Skeletal muscle cell (primary cell): ENCODE data around the gene TSPAN9.

ENCODE experiments used
- DNase-seq: peaks from one replicate; pipeline ENCODE4 v3.0.0-alpha.2; 2010; ENCODE audit warnings: low read depth
- H3K4me3 ChIP-seq: 2 replicates; pipeline ENCODE4 v1.5.1; 2011; ENCODE audit warnings: low read depth, mild to moderate bottlenecking, control low read depth, low read length, moderate library complexity

Gene TSPAN9

DNA sequence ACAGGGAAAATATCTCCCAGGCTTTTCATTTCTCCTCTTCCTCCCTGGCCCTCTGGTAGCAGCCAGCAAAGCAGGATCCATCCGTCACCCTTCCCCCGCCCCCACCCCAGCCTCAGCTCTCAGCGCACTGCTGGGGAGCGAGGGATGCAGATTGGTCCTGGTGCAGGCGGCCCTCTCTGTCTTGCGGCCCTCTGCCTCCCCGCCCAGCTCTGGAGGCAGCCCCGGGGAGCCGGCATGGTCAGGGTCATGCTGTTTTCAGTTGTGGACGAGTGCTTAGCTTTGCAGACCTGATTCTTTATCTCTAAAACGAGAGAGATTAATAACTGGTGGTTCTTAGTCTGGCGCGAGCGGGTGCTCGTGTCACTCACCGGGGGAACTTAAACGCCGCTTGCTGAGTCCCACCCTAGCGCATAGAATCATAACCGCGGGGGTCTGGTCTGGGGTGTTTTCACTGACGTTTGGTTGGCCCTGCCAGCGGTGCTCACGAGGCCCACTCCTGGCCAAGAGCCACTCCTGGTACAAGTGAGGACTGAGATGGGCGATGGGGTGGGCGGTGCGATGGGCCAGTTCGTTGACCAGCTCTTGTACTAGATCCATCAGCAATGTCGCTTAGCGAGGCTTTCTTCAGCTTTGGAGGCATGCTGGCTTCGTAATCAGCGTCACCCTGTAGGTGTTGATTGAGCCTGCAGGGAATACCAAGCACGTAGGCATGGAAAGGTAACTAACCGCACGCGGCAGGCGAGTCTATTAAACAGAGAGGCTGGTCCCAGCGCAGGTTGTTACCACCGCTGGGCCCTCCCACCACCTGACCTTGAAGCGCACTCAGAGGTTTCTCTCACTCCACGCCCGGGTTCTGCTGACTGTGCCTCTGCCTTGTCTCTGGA lies 95.2 kb downstream of the TSPAN9 start:
- DNase-seq = no peak

DNA sequence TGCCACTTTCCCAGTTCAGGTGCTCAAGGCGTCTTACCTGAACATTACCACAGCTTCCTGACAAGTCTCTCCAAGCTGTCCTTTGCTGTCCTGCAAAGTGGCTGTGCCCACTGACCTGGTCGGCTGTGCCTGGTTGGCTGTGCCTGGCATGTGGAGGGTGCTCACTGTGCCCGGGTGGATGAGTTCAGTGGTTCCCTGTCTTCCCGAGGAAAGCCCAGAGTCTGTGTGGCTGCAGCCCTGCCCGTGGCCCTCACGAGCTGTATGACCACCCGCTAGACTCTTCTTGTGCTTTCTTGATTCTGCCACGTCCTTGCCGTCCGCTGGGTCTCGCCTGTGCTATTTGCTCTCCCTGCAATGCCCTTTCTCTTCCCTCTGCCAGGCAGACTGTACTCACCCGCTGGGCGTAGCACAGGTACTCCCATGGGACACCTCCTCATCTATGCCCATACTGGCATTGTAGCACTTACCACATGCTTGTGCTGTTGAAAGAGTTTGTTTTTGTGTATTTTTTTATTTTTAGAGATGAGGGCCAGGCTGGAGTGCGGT lies 95.9 kb downstream of the TSPAN9 start:
- no peak overlapping the region for H3K4me3 ChIP-seq
- DNase-seq = no peak

More for the DNA sequence above, 95.2 kb downstream of the TSPAN9 start:
- no peak overlapping the region for H3K4me3 ChIP-seq

DNA sequence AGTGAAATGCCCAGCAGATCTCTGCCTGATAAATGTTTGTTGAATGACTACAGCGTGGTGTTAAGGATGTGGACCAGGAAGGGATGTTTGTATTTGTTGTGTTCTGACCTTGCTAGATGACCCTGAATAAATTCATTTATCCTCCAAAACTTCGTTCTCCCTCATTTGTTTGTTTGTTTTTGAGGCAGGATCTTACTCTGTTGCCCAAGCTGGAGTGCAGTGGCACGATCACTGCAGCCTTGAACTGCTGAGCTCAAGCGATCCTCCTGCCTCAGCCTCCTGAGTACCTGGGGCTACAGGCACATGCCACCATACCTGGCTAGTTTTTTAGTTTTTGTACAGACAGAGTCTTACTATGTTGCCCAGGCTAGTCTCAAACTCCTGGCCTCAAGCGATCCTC lies 96.7 kb downstream of the TSPAN9 start:
- no peak overlapping the region for H3K4me3 ChIP-seq
- no peak for DNase-seq

DNA sequence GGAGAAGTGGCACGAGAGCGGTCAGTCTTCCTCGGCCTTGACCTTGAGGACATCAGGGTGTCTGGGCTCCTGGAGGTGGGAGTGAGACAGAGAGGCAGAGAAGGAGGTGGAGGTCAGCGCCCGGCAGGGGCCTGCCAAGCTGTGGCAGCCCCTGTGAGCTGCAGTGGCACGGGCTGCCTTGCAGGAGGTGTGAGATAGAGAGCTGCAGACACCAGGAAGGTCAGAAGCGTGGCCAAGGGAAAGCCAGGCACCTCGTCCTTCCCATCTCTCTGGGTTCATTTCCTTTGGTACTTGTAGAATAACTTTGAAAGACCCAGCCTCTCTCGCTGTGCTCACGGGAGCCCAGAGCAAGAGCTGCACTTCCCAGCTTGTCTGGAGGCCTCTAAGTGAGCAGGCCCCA lies 98.1 kb downstream of the TSPAN9 start:
- no peak for DNase-seq
- no peak overlapping the region for H3K4me3 ChIP-seq

DNA sequence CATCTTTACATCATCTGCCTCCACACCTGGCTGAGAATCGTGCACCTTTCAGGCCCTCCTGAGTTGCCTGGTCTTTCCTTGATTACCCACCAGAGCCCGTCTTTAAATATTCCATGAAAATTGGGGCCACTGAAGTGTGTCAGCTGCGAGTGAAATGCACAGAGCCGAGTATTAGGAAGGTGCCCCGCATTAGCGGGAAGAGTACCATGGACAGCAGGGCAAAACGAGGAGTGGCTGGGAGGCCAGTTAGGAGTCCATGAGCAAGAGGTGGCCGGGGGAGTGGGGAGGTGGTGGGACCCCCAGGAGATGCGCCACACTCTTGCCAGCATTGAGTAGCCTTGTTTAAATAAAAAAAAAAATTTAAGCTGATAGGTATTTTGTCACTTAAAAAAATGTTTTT lies 99.6 kb downstream of the TSPAN9 start:
- H3K4me3 ChIP-seq = no peak overlapping the region
- no peak for DNase-seq

DNA sequence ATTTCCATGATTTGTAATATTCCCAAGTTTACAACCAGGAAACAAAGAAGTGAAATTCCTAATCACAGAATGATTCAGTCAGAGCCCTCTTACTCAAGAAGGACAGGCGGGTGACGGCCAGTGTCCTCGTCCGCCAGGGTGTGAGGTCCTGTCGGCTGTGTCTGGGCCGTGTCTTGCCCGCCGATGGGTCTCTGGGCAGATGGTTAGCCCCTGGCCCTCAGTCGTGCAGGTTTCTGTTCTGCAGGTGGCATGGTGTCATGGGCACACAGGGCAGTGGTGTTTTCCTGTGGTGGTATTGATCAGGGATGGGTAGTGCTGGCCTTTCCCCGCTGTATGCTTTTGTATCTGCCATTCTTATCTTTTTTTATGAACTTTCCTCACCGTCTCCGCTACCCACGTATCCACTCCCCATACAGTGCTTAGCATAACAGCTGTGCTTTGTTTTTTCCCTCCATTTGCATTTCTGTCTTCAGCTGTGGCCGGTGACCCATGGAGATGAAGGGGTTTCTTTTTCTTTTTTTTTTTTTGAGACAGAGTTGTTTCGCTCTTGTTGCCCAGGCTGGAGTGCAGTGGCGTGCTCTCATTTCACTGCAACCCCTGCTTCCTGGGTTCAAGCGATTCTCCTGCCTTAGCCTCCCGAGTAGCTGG lies 100.7 kb downstream of the TSPAN9 start:
- no peak overlapping the region for H3K4me3 ChIP-seq
- no peak for DNase-seq

DNA sequence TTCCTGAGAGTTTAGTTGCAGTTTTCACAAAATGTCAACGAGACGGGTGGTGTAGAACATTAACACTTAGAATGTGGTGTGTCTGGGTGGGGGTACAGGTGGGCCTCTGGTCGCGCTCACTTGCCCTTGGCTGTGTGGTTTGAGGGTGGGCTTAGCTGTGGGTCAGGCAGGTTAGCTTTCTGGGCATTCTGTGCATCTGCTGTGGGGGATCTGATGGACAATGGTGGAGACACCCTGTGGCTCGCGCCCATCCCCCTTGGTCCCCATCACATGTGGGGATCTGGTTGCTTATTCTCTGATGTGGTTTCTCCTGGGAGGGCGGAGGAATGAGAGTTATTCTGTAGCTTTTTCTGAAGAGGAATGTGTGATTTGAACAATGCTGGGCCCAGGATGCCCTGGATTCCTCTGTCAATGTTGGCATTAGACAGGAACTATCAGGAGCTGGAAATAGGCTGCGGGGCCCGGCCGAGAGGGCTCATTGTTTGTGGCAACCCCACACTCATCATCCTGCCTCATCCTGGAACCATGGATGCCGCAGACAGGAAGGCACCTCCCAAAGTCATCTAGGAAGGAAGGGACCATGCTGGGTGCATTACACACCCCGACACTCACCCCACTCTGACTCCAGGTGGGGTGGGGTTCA lies 101.6 kb downstream of the TSPAN9 start:
- H3K4me3 ChIP-seq = no peak overlapping the region
- no peak for DNase-seq

DNA sequence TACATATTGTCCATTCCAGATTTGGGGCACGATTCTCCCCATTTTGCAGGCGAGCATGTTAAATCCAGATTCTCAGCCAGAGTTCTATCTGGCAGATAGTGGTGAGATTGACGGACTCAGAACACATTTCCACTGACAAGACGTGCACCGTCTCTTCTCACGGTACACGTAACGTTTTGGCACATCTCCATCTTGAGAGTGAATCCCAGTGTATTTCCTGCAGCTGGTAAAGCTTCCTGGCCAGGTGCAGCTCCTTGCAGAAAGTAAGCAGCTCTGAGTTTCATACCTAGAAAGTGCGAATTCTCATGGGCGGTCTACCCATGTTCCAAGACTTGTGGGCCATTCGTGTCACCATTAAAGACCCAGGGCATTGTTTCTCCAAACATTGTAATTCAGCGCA lies 102.6 kb downstream of the TSPAN9 start:
- no peak overlapping the region for H3K4me3 ChIP-seq
- DNase-seq = no peak

DNA sequence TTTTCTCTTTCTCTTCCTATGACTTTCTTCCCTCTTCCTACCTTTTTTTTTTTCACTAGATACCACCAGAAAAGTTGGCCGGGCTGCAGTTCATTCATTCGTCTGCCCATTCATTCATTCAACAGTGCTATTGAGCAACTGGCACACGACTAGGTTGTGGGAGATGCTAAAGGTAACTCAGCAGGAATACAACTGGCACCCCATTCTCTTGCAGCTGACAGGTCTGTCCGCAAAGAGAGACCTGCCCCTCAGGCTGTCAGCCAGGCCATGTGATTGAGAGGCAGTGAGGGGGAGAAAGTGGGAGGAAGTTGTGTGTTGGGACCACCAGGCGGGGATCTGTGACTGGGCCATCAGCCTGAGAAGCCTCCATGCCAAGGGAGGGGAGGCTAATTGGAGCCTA lies 105.2 kb downstream of the TSPAN9 start:
- no peak overlapping the region for H3K4me3 ChIP-seq
- DNase-seq = no peak

DNA sequence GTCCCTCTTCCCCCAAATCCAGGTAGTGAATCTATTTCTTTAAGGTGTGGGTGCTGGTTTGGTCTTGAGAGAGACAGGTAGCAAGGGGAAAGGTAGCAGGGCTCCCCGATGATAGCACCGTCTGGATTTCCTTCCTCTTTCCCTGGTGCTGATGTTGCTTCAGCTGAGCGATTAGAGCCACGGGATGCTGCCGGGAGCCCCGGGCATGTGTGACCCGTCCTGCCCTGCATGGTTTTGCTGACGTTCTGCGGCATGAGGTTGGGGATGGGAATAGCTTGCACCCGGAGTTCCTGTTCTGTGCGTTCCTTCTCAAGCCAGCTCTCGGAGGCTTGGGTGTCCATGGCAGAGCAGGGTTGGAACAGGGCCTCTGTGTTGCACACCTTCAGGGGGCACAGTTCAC lies 107.3 kb downstream of the TSPAN9 start:
- no peak for DNase-seq
- H3K4me3 ChIP-seq = no peak overlapping the region

DNA sequence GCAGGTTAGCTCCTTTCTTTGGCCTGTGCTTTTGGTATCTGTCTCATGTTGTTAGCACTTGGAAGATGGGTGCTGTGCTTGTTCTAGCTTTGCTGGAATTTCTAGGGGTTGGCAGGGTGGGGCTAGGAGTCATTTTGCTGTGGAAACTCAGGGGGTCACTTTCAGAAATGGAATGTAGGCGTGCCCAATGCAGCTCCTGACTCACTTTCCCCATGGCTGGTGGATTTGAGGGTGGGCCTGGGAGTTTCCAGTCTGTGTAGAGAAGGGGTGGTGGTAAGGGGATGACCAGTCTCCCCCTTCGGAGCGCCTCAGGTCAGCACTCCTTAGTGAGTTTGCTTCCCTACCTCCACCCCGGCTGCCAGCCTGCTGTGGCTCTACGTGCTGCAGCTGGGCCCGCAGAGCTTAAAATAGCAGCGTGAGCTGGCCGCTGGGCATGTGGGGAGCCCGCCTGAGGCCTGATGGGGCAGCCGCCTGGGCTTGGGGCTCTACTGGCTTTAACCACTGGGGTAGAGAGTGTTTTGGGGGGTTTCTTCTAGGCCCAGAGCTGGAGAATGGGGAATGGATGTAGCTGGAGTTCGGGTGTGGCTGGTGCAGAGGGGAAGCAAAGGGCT lies 108.2 kb downstream of the TSPAN9 start:
- no peak overlapping the region for H3K4me3 ChIP-seq
- DNase-seq = no peak

DNA sequence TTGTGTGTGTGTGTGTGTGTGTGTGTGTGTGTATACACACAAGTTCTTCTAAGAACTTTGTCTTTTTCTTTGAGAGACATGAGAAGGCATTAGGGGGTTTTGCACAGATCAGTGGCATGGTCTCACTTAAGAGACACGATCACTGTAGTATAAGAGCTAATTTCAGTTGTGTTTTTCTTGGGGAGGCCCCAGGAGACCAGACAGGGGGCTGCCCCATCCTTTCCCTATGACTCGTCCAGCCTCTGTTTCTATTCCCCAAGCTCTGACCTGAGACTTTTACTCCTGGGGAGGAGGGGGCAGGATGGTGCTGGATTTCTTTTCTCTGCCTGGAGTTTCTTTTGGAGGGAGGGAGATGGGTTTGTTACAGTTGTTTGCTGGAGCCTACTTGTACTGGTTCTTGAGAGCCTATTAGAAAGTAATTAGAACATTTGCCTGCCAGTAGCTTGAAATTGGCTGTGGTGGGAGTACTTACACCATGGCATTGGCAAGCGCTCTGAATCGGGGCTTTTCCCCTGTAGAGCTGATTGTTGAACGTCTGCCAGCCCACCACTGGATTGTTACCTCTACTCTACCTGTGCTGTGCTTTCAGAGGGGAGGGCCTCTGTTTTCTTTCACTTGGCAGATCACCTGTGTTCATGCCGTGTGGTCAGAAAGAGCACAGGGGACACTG lies 109.5 kb downstream of the TSPAN9 start:
- DNase-seq = no peak
- H3K4me3 ChIP-seq = no peak overlapping the region

DNA sequence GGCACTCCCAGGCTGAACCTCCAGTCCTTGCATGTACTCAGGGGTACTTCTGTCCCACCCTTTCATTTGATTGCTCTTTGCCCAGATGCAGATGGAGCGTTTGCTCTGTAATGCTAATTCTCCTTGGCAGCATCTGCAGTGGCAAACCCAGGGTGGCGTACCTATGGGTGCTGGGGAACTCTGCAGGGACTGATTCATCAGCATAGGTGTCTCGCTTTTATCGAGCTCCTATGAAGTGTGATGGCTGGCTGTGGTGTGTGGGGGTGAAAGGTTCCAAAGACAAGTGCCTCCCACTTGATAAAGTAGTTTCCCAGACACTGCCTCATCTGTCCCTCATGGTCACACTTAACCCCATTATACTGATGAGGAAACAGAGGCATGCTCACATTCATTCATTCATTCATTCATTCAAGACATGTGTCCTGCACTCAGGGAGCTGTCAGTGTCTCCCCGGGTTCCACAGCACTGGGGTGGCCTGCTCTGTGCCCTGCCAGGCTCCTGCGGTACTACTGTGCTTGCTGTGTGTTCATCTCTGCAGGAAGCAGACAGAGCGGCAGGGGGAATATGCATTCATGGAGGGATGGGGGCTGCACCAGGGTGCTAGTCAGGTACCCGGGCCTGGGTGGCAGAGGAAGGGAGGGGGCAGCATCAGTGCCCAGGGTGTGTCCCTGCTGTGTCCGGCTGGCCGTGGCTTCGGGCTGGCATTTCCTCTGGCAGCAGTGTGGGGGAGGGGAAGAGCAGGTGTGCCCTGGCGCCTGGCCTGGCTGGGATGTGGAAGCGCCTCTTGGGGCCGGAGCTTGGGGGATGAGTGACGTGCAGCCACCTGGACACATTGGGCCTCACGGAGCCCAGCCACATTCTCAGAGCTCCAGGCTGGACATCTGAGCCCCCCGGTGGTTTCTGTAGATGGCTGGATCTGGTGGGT lies 110.9 kb downstream of the TSPAN9 start:
- H3K4me3 ChIP-seq = no peak overlapping the region
- DNase-seq = no peak

DNA sequence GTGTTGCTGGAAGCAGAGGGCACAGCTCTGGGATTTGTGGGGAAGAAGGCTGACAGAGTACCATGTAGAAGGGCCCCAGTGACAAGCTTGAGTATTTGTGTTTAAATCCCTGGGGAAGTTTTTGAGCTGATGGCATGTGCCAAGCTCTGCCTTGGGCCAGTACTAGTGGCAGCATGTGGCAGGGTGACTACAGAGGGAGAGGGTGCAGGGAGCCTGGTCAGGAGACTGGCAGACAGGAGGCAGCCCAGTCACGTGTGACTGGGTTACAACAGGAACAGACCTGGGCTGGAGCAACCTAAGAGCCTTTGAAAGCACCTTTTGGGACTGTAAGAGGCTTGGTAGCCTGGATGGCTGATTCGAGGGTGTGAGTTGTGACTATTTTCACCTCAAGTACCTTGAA lies 112.1 kb downstream of the TSPAN9 start:
- no peak overlapping the region for H3K4me3 ChIP-seq
- DNase-seq = no peak

DNA sequence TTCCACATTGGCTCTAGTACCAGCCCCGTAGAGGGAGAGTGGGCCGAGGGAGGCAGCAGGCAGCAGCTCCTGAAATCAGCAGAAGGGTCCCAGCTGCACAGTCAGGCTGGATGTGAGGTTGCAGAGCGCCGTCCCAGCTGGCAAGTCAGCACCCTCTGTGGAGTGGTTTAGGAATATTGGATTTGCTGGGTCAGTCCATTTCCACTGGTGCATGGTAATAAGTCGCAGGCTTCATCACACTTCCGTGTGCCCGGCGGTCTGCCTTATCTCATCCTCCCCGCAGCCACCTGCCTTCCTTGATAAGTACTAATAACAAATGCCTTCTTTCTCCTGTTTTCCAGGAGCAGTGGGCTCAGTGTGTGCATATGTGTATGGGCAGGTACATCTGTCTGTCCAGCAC lies 112.9 kb downstream of the TSPAN9 start:
- DNase-seq = no peak
- no peak overlapping the region for H3K4me3 ChIP-seq

DNA sequence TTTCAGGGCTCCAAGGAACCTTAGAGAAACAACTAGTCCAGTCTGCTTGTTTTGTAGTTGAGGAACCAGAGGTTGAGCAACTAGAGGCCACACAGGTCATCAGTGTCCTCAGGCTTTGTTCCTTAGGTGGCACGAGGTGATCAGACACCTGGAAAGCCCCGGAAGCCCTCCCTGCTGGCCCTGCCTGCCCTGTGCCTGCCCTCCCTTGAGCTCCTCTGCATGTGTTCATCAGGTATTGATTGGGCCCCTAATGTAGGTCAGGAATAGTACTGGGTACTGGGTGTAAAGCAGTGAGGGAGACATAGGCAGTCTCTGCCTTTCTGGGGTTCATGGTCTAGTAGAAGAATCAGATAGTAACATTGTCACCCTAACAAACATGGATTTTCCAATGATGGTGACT lies 114.3 kb downstream of the TSPAN9 start:
- no peak for DNase-seq
- no peak overlapping the region for H3K4me3 ChIP-seq

DNA sequence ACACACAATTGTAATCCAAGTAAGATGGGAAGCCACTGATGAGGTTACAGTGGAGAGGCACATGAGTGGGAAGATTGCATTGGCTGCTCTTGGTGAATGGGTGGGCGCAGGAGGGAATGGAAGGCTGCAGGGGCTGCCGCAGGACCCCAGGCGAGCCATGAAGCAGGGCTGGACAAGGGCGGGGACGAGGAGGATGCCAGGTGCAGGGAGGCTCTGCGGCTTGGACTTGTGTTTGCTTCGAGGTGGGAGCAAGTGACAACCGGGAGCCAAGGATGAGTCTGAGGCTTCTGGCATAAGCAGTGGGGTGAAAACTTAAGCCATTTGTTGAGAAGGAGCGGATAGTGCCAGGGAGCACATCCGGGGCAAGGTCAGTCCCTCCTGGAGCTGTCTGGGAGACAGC lies 115.0 kb downstream of the TSPAN9 start:
- DNase-seq = no peak
- no peak overlapping the region for H3K4me3 ChIP-seq

DNA sequence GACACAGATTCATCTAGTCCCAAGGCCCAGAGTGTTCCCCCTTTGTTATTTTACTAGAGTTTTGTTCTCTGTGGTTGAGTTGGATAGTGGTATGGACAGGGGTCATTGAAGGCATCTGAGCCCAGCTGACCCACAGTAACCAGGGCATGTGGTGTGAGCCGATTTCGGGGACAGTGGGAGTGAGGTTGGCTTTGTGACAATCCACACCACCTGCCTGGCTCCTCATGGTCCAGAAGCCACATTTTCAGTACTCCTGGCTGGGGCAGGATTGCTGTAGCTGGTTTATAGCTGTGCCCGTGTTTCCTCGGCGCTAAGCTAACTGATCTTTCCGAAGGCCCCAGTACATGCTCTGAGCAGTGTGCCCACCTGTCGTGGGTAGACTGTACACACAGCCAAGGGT lies 116.0 kb downstream of the TSPAN9 start:
- no peak overlapping the region for H3K4me3 ChIP-seq
- DNase-seq = no peak
